Breast epithelium (tissue), 3 donors: ENCODE data around the gene TCEAL4.

Source experiments
- POLR2A ChIP-seq: fragments of 450-650 bp; IDR thresholded peaks from one replicate; pipeline ENCODE4 v1.6.1; 2016; ENCODE audit warnings: antibody characterized with exemption, mild to moderate bottlenecking, moderate library complexity
- TF ChIP-seq, protein P1 (sequence below), 3 donors: fragments of 450-650 bp; IDR thresholded peaks; one replicate each; pipeline ENCODE4 v1.5.1; 2016 to 2017; ENCODE audit warnings: antibody characterized with exemption in 3 of 3, mild to moderate bottlenecking in 3 of 3, moderate library complexity in 3 of 3

DNA sequence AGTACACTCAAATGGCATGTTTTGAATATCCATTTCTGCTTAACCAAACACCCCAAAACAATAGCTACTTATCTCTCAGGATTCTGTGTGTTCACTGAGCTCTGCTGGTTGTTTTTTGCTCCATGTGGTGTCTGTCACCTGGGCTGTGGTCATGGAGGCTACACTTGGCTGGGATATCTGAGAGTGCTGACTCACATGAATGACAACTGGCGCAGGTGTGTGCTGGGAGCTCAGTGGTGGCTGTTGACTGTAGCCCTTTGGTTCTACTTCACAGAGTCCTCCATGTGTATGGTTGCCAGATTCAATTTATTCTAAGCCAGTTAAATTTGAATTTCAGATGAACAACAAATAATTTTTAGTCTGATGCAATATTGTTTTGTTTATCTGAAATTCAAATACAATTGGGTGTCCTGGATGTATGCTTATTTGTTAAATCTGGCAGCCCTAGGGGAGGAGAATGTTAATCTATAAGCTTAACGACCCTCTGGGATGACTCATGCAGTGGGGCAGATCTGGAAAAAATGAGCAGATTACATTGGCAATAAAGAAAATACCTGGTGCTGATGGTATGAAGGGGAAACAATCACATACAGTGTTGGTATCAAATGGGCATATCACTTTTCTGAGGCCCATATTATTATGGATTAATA is 28.2 kb upstream of the TCEAL4 start:
- TF ChIP-seq, protein P1, sequence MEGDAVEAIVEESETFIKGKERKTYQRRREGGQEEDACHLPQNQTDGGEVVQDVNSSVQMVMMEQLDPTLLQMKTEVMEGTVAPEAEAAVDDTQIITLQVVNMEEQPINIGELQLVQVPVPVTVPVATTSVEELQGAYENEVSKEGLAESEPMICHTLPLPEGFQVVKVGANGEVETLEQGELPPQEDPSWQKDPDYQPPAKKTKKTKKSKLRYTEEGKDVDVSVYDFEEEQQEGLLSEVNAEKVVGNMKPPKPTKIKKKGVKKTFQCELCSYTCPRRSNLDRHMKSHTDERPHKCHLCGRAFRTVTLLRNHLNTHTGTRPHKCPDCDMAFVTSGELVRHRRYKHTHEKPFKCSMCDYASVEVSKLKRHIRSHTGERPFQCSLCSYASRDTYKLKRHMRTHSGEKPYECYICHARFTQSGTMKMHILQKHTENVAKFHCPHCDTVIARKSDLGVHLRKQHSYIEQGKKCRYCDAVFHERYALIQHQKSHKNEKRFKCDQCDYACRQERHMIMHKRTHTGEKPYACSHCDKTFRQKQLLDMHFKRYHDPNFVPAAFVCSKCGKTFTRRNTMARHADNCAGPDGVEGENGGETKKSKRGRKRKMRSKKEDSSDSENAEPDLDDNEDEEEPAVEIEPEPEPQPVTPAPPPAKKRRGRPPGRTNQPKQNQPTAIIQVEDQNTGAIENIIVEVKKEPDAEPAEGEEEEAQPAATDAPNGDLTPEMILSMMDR (IDR thresholded peaks at IDR 0.05), result no peak
- TF ChIP-seq POLR2A, result no peak
